Bronchial epithelial cell (primary cell): ENCODE data around the gene CHGA. TPM values are rescaled to one million over a fixed set of nuclear protein-coding genes. Genes with fewer than 3 reads are reported as not detected.

ENCODE experiments used
- DNase-seq: peaks from one replicate; pipeline ENCODE4 v3.0.0-alpha.2; 2010; ENCODE audit warnings: low read depth
- FAIRE-seq: peaks from 2 replicates; lab custom pipeline; 2011; peaks lifted over from hg19 to GRCh38; lab: Jason Lieb, UNC
- H3K27me3 ChIP-seq: 2 replicates; pipeline ENCODE4 v1.5.1; 2011; ENCODE audit warnings: low read length; ENCODE audit not compliant: control insufficient read depth, insufficient read depth
- H3K36me3 ChIP-seq: 2 replicates; pipeline ENCODE4 v1.5.1; 2011; ENCODE audit warnings: low read length; ENCODE audit not compliant: control insufficient read depth, insufficient read depth
- H3K4me3 ChIP-seq: 2 replicates; pipeline ENCODE4 v1.5.1; 2011; ENCODE audit warnings: mild to moderate bottlenecking, low read depth, low read length, control low read depth
- CTCF ChIP-seq: IDR thresholded peaks from 2 replicates; pipeline ENCODE4 v1.5.1; 2011; ENCODE audit warnings: mild to moderate bottlenecking, moderate library complexity, low read length, control low read depth, inconsistent platforms; ENCODE audit not compliant: insufficient read depth, severe bottlenecking
- total RNA-seq: library from RNA; depleted of rRNA; stranded (reverse); fragments of >200 nt; gene quantifications from 2 replicates; pipeline ENCODE4 v1.2.1, GENCODE V29; 2014

The CHGA gene
- total RNA-seq, 1 donor from 2014 or later = not detected

GRCh38 chr14:92928961-92929688 lies 6.2 kb downstream of the CHGA start:
- Histone ChIP-seq H3K27me3 (peaks cover 2% of the 10 kb centered on the region), H3K4me3 (no peak overlapping the region), H3K36me3 (no peaks in the 10 kb centered on the region)
- DNase-seq = no peak
- TF ChIP-seq CTCF = no peak
- FAIRE-seq = no peak

GRCh38 chr14:92929689-92930608 lies 7.0 kb downstream of the CHGA start:
- no peak for DNase-seq
- Histone ChIP-seq H3K27me3 (no peaks in the 10 kb centered on the region), H3K4me3 (no peak overlapping the region), H3K36me3 (no peaks in the 10 kb centered on the region)
- no peak for TF ChIP-seq CTCF
- FAIRE-seq = no peak

- Histone ChIP-seq H3K36me3 (peaks cover 2% of the 10 kb centered on the region), H3K27me3 (no peaks in the 10 kb centered on the region), H3K4me3 (no peak overlapping the region)
- TF ChIP-seq CTCF = no peak
- DNase-seq (peak; percentile 59), FAIRE-seq (peak; percentile 32)
Observed at GRCh38 chr14:92930737-92931602, 8.0 kb downstream of the CHGA start.

GRCh38 chr14:92931681-92932447 lies 8.9 kb downstream of the CHGA start:
- no peak for TF ChIP-seq CTCF
- H3K36me3 ChIP-seq = peaks cover 3% of the 10 kb centered on the region
- H3K27me3 ChIP-seq = no peaks in the 10 kb centered on the region
- FAIRE-seq (no peak), DNase-seq (no peak)
- no peak overlapping the region for H3K4me3 ChIP-seq
